Ureter (tissue), 1 donor: ENCODE measurements around the gene CDK4. TPM values are rescaled to one million over a fixed set of nuclear protein-coding genes. Genes with fewer than 3 reads are reported as not detected.
A peak's percentile ranks its signal among the peaks of the same experiment; 100 is the strongest.
"Not testable (repeated sequence)": the region's sequence is repeated elsewhere in the genome, so short reads cannot be mapped to it uniquely, and the experiment has no call there.

Experiments
- DNase-seq: peaks from one replicate; pipeline ENCODE4 v3.0.0-alpha.2; 2020; ENCODE audit warnings: low spot score
- total RNA-seq: library from RNA; stranded (reverse); gene quantifications from one replicate; pipeline ENCODE4 v1.2.4, GENCODE V29; 2023
- donor health status: DM: yes; HTN: yes; CAD: no.

CDK4 gene
- 86.5 TPM for total RNA-seq

DNA sequence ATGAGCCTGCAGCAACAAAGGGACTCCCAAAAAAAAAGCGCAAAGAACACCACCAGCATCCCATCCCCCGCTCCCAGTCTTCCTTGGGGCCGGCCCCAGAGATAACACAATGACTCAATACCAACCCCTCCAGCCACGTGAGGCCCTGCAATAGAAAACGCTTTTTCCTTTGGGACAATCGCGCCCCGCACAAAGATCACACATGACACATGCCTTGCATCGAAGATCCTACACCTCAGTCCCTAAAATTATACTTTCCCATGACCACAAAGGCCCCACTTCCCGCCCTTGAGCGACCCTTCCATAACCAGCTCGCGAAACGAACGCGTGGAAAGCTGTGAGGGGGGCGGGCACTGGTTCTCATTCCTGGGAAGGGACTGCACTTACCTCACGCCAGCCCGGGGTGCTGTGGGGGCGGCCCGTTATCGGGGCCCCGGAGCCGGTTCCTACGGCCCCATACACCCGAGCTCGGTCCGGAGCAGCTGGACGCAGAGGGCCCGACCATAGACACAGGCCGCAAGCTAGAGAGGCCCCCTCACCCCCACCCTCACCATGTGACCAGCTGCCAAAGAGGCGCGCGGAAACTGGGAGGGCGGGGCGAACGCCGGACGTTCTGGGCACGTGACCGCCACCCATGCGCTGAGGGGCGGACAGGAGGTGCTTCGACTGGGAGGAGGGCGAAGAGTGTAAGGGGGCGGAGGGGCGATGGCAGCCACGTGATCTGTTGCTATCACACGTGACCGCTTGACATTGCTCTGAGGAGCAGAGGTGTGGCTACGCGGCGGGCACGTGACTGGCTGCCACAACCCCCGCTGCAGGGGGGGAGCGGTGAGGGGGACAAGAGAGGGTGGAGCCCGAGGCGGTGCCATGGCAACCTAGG lies at the start of gene CDK4:
TSS of gene CDK4 (minus strand) at position 523 of the 880 bp plus-strand sequence. CDS start 593 bp downstream, outside the sequence.
- peak; percentile 100 for DNase-seq

DNA sequence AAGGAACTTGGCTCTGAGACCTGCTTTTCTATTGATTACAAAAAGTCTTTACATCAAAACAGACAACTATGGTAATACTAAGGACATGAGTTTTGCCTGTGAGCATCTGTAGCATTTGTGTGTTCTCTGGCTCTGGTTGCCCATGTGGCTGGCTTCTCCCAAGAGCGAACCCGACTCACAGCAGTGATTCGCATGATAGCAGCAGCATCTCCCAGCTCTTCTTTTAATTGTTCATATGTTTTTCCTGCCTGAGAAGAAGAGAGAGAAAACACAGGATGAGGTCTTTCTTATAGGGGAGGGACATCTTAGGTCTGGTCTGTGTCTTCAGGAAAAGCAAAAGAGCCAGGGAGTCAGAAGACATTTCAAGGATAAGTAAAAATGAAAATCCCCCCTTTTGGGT lies 48.9 kb upstream of the CDK4 start:
- DNase-seq, result no peak

GRCh38 chr12:57797933-57798332 lies 45.8 kb upstream of the CDK4 start:
- no peak for DNase-seq

DNA sequence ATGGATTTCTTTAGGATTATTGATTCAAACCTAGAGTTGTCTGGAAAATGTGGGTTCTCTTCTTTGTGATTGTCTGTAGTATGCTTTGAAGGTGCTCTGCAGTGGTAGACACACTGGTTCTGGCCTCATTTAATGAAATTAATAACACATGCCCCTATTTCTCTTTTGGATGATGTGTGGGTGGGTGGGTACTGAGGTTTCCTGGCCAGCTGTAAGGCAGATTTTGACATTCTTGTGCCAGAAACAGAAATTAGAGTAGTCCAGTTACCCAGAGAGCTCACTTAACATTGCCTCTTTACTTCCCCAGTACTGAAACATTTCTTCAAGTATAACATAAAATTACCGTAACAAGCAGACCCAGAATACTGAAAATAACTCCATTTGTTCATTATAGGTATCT lies 44.9 kb upstream of the CDK4 start:
- DNase-seq, result no peak

- no peak for DNase-seq
Observed at GRCh38 chr12:57795354-57795753, 43.2 kb upstream of the CDK4 start.

DNA sequence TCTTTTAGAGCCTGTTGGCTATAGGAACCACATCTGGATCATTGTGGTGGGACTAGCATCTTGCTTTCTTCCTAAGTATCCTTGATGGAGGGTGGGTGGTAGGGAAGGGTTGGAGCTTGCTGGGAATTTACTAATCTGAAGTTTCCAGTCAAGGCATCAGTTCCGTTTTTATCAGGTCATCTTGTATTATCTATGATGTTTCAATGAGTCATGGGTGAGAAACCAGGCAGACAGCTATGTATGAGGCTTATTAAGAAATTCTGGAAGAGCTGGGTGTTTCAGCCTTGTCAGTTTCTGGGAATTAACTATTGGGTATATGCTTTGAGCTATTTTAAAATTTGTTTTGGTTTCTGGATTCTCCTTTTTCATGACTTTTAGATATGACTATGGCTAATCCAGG lies 41.8 kb upstream of the CDK4 start:
- no peak for DNase-seq

DNA sequence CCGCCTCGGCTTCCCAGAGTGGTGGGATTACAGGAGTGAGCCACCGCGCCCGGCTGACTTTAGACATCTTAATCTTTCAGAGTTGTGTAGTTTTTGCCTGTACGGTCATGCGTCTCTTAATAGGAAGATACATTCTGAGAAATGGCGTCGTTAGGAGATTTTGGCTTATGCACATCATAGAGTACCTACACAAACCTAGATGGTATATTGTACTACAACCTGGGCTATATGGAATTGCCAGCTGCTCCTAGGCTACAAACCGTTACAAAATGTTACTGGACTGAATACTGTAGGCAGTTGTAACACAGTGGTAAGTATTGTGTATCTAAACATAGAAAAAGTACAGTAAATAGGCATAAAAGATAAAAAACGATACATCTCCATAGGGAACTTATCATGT lies 31.8 kb upstream of the CDK4 start:
- no peak for DNase-seq

DNA sequence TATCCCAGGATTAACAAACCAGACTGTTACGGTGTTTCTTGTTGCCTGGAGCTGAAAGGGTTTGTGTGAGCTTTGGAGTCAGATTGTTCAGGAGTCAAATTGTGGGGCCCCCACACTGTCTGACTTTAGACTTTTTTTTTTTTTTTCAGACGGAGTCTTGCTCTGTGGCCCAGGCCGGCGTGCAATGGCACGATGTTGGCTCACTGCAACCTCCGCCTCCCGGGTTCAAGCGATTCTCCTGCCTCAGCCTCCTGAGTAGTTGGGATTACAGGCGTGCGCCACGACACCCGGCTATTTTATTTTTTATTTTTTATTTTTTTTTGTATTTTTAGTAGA lies 31.3 kb upstream of the CDK4 start:
- DNase-seq, result no peak

DNA sequence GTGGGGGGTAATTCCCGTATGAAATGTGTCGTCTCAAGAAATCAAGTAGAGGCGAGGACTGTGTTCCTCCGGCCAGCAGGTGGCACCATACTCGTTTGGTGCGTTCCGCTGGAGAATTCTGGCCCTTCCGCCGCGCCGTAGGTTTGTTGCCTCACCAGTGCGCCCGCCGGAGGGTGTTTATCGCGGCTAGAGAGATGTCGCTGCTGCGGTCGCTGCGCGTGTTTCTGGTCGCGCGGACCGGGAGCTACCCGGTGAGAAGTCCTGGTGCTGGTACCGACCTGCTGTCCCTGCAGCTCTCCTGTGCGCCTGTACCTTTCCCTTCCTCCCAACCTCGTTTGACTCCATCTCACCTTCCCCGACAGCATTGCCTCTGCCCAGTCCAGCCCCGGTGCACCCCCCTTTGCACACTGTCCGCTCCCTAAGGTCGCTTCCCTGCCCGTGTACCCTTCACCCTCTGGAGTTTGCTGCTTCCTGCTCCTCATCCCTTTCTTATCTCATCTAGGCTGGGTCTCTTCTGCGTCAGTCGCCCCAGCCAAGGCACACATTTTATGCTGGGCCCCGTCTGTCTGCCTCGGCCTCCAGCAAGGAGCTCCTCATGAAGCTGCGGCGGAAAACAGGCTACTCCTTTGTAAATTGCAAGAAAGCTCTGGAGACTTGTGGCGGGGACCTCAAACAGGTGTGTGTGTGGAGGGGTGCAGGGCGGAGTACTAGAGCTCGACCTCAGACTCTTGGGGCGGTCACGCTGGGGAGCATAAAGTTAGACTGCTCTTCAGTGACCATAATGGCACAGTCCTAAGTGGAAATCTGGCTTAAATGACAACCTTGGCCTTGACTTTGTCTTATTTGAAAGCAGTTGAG lies 30.7 kb upstream of the CDK4 start, which contains the start of gene TSFM:
TSS of gene TSFM (plus strand) at position 180 of the 858 bp plus-strand sequence. CDS start at position 195, 15 bp downstream.
- peak; percentile 96 for DNase-seq

- no peak for DNase-seq
Observed at GRCh38 chr12:57782243-57782607, 30.1 kb upstream of the CDK4 start.

GRCh38 chr12:57781801-57782200 lies 29.7 kb upstream of the CDK4 start:
- DNase-seq, result no peak

- DNase-seq, result no peak
Observed at GRCh38 chr12:57781244-57781643, 29.1 kb upstream of the CDK4 start.

DNA sequence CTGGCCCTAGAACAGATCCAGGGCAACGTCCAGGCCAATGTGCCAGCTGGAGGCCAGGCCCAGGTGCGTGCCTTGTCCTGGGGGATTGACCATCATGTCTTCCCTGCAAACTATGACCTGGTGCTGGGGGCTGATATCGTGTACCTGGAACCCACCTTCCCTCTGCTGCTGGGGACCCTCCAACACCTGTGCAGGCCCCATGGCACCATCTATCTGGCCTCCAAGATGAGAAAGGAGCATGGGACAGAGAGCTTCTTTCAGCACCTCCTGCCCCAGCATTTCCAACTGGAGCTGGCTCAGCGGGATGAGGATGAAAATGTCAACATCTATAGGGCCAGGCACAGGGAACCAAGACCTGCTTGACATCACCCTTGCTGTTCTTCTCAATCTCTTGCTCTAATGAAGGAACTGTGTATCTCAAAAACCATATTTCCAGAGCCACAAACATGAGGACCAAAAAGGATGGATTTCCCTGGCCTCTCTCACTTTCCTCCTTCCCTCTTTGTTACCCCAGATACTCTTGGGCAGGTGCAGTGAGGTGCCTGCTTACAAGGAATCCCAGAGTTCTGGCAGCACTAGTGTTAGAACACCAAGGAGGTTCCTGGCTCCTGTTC lies 28.3 kb upstream of the CDK4 start:
- no peak for DNase-seq

GRCh38 chr12:57779736-57780135 lies 27.6 kb upstream of the CDK4 start:
- no peak for DNase-seq

- no peak for DNase-seq
Observed at GRCh38 chr12:57777911-57778310, 25.8 kb upstream of the CDK4 start.

GRCh38 chr12:57777367-57777766 lies 25.3 kb upstream of the CDK4 start:
- no peak for DNase-seq

- DNase-seq, result no peak
Observed at GRCh38 chr12:57776247-57776587, 24.1 kb upstream of the CDK4 start.

DNA sequence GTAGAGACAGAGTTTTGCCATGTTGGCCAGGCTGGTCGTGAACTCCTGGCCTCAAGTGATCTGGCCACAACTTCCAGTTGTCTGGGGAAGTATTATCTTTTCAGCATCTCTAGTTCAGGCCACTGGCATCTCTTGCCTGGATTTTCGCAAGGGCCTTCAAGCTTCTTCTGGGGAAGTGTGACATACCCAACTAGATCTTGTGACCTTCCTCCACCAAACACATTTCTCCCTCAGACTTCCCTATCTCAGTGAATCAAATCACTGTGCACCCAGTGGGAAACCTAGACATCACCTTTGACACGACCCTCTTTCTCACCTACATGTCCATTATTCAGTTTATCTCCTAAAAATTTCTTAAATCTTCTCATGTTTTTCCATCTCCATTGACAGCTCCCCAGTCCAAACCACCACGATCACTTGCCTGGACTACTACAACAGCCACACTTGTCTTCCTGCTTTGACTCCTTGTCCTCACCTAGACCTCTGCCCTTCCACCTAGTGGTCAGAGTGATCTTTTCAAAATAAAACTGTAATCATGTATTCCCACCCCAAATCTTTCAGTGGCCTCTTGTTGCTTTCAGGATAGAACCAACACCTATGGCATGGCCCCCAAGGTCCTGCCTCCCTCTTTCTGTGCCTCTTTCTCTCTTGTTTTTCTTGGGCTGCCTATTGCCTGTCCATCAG lies 23.6 kb upstream of the CDK4 start:
- DNase-seq, result no peak

GRCh38 chr12:57775044-57775443 lies 22.9 kb upstream of the CDK4 start:
- no peak for DNase-seq

DNA sequence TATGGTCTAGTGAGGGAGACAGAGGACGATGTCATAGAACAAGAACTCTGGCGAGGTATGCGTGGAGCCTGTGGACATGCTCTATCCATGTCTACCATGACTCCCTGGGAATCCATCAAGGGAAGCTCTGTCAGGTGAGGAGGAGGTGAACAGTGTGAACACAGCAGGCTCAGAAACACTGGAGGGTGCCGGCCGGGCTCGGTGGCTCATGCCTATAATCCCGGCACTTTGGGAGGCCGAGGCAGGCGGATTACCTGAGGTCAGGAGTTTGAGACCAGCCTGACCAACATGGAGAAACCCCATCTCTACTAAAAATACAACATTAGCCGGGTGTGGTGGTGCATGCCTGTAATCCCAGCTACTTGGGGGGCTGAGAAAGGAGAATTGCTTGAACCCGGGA lies 22.5 kb upstream of the CDK4 start:
- not testable (repeated sequence) for DNase-seq

DNA sequence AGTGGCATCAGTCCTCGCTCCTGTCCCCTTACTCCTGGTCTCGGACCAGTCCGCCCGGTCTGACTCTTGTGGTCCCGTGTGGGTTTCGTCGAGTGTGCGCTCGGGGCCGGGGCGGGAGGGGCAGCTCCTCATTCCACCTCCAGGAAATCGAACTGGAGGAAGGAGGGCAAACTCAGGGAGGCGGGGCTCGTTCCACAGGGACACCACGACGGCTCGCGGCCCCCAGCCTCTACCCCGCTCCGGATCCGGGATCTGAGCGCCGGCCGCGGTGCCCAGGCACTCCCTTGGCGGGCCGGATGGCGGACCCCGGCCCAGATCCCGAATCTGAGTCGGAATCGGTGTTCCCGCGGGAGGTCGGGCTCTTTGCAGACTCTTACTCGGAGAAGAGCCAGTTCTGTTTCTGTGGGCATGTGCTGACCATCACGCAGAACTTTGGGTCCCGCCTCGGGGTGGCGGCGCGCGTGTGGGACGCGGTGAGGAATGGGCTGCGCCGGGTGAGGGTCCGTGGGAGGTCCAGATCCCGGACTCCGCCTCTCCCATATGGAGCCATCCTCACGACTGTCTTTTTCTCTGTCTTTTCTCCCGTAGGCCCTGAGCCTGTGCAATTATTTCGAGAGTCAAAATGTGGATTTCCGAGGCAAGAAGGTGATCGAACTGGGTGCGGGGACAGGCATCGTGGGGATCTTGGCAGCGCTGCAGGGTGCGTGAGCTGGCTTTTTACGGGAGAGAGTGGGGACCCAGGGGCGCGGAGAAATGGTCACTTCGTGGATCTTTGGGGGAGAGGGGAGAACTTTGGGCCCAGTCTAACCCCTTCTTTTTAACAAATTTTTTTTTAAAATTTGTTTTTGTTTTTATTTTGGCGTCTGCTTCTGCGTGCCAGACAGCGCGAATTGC lies 20.6 kb upstream of the CDK4 start, which contains the start of gene EEF1AKMT3:
TSS of gene EEF1AKMT3 (plus strand) at position 186 of the 894 bp plus-strand sequence. CDS start at position 297, 111 bp downstream.
- peak; percentile 80 for DNase-seq
